A549 (cell line): ENCODE measurements around the gene PYROXD2. TPM values are rescaled to one million over a fixed set of nuclear protein-coding genes. Genes with fewer than 3 reads are reported as not detected.
A peak's percentile ranks its signal among the peaks of the same experiment; 100 is the strongest.

ENCODE experiments used
- ATAC-seq, 2 experiments: fragments of 200-7000 bp in 1 of 2; fragments of >200 bp in 1 of 2; cut with Nextera tagmentation in 1 of 2; cut with Tn5 transposase in 1 of 2; 3 replicates each; pipeline versions ENCODE4 v1.8.0 to v1.9.1; 2018 to 2020; ENCODE audit warnings: mild to moderate bottlenecking in 1 of 2, moderate library complexity in 1 of 2
- CTCF ChIA-PET: fragments of 300-600 bp; sonication (Branson Sonifier 250); formaldehyde crosslinking; extraction: SDS; loops from one replicate; lab custom pipeline; 2021; ENCODE audit warnings: antibody characterized with exemption, inconsistent platforms; lab: Yijun Ruan, JAX
- POLR2A ChIA-PET: fragments of 350-600 bp; formaldehyde crosslinking; extraction: SDS; loops from one replicate; lab custom pipeline; 2021; ENCODE audit warnings: antibody characterized with exemption, inconsistent platforms; lab: Yijun Ruan, JAX
- DNase-seq, 2 experiments: peaks; one replicate each; pipeline versions ENCODE4 v3.0.0 to v3.0.0-alpha.2; 2011 to 2016; ENCODE audit warnings: low read depth in 1 of 2, low spot score in 1 of 2
- FAIRE-seq: peaks from 2 replicates; lab custom pipeline; 2011; peaks lifted over from hg19 to GRCh38; lab: Jason Lieb, UNC
- H3K27ac ChIP-seq, 2 experiments: fragments of >200 bp; sonication (Bioruptor Twin); formaldehyde crosslinking; 3 replicates each; pipeline ENCODE4 v1.5.1; 2016 to 2017
- H3K4me1 ChIP-seq: fragments of >200 bp; sonication (Bioruptor Twin); formaldehyde crosslinking; 3 replicates; pipeline ENCODE4 v1.6.1; 2016
- H3K4me2 ChIP-seq: fragments of >200 bp; sonication (Bioruptor Twin); formaldehyde crosslinking; 3 replicates; pipeline ENCODE4 v1.6.1; 2016
- H3K4me3 ChIP-seq: fragments of >200 bp; sonication (Bioruptor Twin); formaldehyde crosslinking; 3 replicates; pipeline ENCODE4 v1.5.1; 2016
- H3K9me3 ChIP-seq: fragments of >200 bp; sonication (Bioruptor Twin); formaldehyde crosslinking; 3 replicates; pipeline ENCODE4 v1.6.1; 2016
- BHLHE40 ChIP-seq: IDR thresholded peaks from 2 replicates; pipeline ENCODE4 v1.6.1; 2012; ENCODE audit warnings: low read depth, low read length, inconsistent platforms
- CBX2 ChIP-seq: fragments of 200-600 bp; sonication (generic); IDR thresholded peaks from 2 replicates; pipeline ENCODE4 v1.6.1; 2016; ENCODE audit warnings: low read depth, mild to moderate bottlenecking, borderline replicate concordance
- CBX8 ChIP-seq: fragments of 200-600 bp; sonication (generic); IDR thresholded peaks from 2 replicates; pipeline ENCODE4 v1.6.1; 2016
- CHD4 ChIP-seq: fragments of 200-600 bp; sonication (generic); IDR thresholded peaks from 2 replicates; pipeline ENCODE4 v1.6.1; 2016; ENCODE audit warnings: antibody characterized with exemption, mild to moderate bottlenecking, borderline replicate concordance
- EHF ChIP-seq: fragments of 250-450 bp; sonication (Bioruptor Pico); IDR thresholded peaks from 2 replicates; pipeline ENCODE4 v1.5.0; 2020; ENCODE audit warnings: mild to moderate bottlenecking
- FOSB ChIP-seq: fragments of 250-450 bp; sonication (Bioruptor Pico); IDR thresholded peaks from 2 replicates; pipeline ENCODE4 v1.5.0; 2020; ENCODE audit warnings: mild to moderate bottlenecking, moderate library complexity
- FOSL2 ChIP-seq, 2 experiments: fragments of 450-650 bp in 1 of 2; fragments of >200 bp in 1 of 2; sonication (Bioruptor Twin) in 1 of 2; formaldehyde crosslinking; IDR thresholded peaks; 2 replicates each; pipeline versions ENCODE4 v1.5.0 to v1.6.1; 2016 to 2020; ENCODE audit warnings: mild to moderate bottlenecking in 1 of 2, moderate library complexity in 1 of 2
- HEYL ChIP-seq: fragments of 250-450 bp; sonication (Bioruptor Pico); IDR thresholded peaks from 2 replicates; pipeline ENCODE4 v1.8.0; 2021; ENCODE audit warnings: mild to moderate bottlenecking, moderate library complexity
- HOXA7 ChIP-seq: fragments of 250-450 bp; sonication (Bioruptor Pico); IDR thresholded peaks from 2 replicates; pipeline ENCODE4 v1.5.0; 2020; ENCODE audit warnings: mild to moderate bottlenecking, moderate library complexity
- HOXB13 ChIP-seq: fragments of 250-450 bp; sonication (Bioruptor Pico); IDR thresholded peaks from 2 replicates; pipeline ENCODE4 v1.5.0; 2020; ENCODE audit warnings: low read depth, mild to moderate bottlenecking, moderate library complexity
- HOXB5 ChIP-seq: fragments of 250-450 bp; sonication (Bioruptor Pico); IDR thresholded peaks from 2 replicates; pipeline ENCODE4 v1.5.0; 2020; ENCODE audit warnings: mild to moderate bottlenecking, moderate library complexity
- JUN ChIP-seq, 2 experiments: fragments of >200 bp; sonication (Bioruptor Twin); formaldehyde crosslinking; IDR thresholded peaks; 2 replicates in 1 of 2; 3 replicates in 1 of 2; pipeline ENCODE4 v1.6.1; 2016 to 2017
- JUNB ChIP-seq: fragments of >200 bp; sonication (Bioruptor Twin); formaldehyde crosslinking; IDR thresholded peaks from 2 replicates; pipeline ENCODE4 v1.6.1; 2016
- KDM1A ChIP-seq: fragments of 200-600 bp; sonication (generic); IDR thresholded peaks from 2 replicates; pipeline ENCODE4 v1.6.1; 2016; ENCODE audit warnings: low read depth, mild to moderate bottlenecking
- NPAS2 ChIP-seq: fragments of 250-450 bp; sonication (Bioruptor Pico); IDR thresholded peaks from 2 replicates; pipeline ENCODE4 v1.8.0; 2022; ENCODE audit warnings: mild to moderate bottlenecking, moderate library complexity, borderline replicate concordance
- NR3C1 ChIP-seq: fragments of >200 bp; sonication (Bioruptor Twin); formaldehyde crosslinking; IDR thresholded peaks from 3 replicates; pipeline ENCODE4 v1.6.1; 2017
- PHF8 ChIP-seq: fragments of 200-600 bp; sonication (generic); IDR thresholded peaks from 2 replicates; pipeline ENCODE4 v1.6.1; 2016; ENCODE audit warnings: low read depth, mild to moderate bottlenecking, antibody characterized with exemption, moderate library complexity, borderline replicate concordance
- POLR2A ChIP-seq: IDR thresholded peaks from 2 replicates; pipeline ENCODE4 v1.6.1; 2012; ENCODE audit warnings: mild to moderate bottlenecking, low read length
- SMC3 ChIP-seq: fragments of >200 bp; sonication (Bioruptor Twin); formaldehyde crosslinking; IDR thresholded peaks from 3 replicates; pipeline ENCODE4 v1.6.1; 2018; ENCODE audit warnings: inconsistent platforms
- SREBF2 ChIP-seq: fragments of 450-650 bp; IDR thresholded peaks from 2 replicates; pipeline ENCODE4 v1.6.1; 2014; ENCODE audit warnings: mild to moderate bottlenecking, moderate library complexity
- TFCP2L1 ChIP-seq: fragments of 250-450 bp; sonication (Bioruptor Pico); IDR thresholded peaks from 2 replicates; pipeline ENCODE4 v1.5.0; 2021; ENCODE audit warnings: mild to moderate bottlenecking
- ZFP36 ChIP-seq: fragments of 450-650 bp; IDR thresholded peaks from 2 replicates; pipeline ENCODE4 v1.6.1; 2014; ENCODE audit warnings: borderline replicate concordance; ENCODE audit not compliant: partially characterized antibody
- WGBS: methylation state at CpG from one replicate; pipeline ENCODE4 v1.1.6; 2017; ENCODE audit errors: missing lambda C conversion rate; 5-methylcytosine and 5-hydroxymethylcytosine counted together
- polyA plus RNA-seq, 4 experiments: library from polyadenylated mRNA; depleted of rRNA in 3 of 4; stranded (reverse); fragments of >200 nt; fragmentation: RNase III in 1 of 4; extraction: RNeasy Plus Mini Kit Qiagen cat#74134 plus additional on column Dnase treatment in 1 of 4; gene quantifications; 2 replicates in 3 of 4; 3 replicates in 1 of 4; pipeline ENCODE4 v1.2.3, GENCODE V29; 2011 to 2017
- TF ChIP-seq, protein P1 (sequence below): fragments of >200 bp; sonication (Bioruptor Twin); formaldehyde crosslinking; IDR thresholded peaks from 3 replicates; pipeline ENCODE4 v1.5.1; 2016
- TF ChIP-seq, protein P2 (sequence below): fragments of >200 bp; sonication (Bioruptor Twin); formaldehyde crosslinking; IDR thresholded peaks from 3 replicates; pipeline ENCODE4 v1.6.1; 2016
- TF ChIP-seq, protein P3 (sequence below): IDR thresholded peaks from 2 replicates; pipeline ENCODE4 v1.6.1; 2012
- TF ChIP-seq, protein P4 (sequence below): fragments of 450-650 bp; IDR thresholded peaks from 2 replicates; pipeline ENCODE4 v1.6.1; 2014; ENCODE audit warnings: antibody characterized with exemption

The PYROXD2 gene
- polyA plus RNA-seq, 2 of the 4 experiments (the other 2 are of a cell fraction) = 4.6 to 6.3 TPM

DNA sequence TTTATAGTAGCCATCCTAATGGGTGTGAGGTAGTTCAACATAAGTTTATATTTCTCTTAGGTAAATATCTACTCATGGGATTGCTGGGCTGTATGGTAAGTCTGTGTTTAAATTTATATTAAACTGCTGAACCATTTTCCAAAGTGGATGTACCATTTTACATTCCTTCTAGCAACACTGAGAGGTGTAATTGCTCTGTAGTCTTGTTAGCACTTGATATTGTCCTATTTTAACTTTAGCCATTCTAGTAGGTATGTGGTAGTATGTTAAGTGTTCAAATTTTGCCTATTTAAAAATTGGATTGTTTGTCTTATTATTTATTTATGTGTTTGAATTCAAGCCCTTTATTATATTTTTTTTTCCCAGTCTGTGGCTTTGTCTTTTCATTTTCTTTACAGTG is 34.3 kb upstream of the PYROXD2 start:
- H3K9me3 ChIP-seq = peaks cover 9% of the 10 kb centered on the region; the same call in 2 of the 3 replicates
- ATAC-seq (no peak), DNase-seq (no peak), FAIRE-seq (no peak)
- H3K4me2 ChIP-seq = no peak overlapping the region
- H3K27ac ChIP-seq = no peak overlapping the region
- no peak overlapping the region for H3K4me3 ChIP-seq
- TF ChIP-seq ZFP36 = peak; percentile 35
- TF ChIP-seq SREBF2 = no peak
- ChIA-PET POLR2A (no interaction called here), CTCF (no interaction called here)
- peaks cover 3% of the 10 kb centered on the region; the same call in 1 of the 3 replicates for H3K4me1 ChIP-seq

DNA sequence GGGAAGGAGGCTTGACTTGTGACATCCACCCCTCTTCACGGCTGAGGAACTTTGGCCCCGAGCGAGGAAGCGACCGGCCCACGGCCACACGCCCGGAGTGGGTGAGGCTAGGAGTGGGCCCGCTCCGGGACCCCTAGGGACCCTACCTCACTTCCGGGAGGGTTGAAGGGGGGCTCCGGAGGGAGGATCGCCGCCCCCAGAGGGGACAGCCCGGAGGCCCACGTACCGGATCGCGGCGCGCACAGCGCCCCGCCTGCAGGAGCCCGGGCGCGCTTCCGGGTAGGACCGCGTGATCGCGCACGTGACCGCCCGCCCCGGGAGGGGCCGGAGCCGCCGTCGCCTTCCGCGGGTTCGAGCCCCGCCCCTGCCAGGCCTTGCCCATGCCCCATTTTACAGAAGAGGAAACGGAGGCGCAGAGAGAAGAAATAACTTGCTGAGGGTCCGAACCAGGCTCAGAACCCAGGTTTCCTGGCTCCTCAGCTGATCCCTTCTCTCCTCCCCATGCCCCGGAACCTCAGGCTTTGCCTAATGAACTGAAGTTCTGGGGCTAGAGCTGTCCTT is 31.8 kb upstream of the PYROXD2 start, which contains the start of gene HPS1:
Gene HPS1, minus strand, starts transcription at position 275 of the 561 bp plus-strand sequence. CDS start 3,695 bp downstream, outside the sequence.
- CTCF ChIA-PET = interaction anchor here (0.5 to 1.9 kb wide), 2 partner anchors 21 to 803 kb away, joined by 3 to 5 read pairs; no protein-coding TSS in a partner anchor
- TF ChIP-seq PHF8 = peak; percentile 95
- no peak for TF ChIP-seq HOXA7
- TF ChIP-seq NPAS2 (CRISPR knock-in tag) = peak; percentile 94
- TF ChIP-seq, protein P1, sequence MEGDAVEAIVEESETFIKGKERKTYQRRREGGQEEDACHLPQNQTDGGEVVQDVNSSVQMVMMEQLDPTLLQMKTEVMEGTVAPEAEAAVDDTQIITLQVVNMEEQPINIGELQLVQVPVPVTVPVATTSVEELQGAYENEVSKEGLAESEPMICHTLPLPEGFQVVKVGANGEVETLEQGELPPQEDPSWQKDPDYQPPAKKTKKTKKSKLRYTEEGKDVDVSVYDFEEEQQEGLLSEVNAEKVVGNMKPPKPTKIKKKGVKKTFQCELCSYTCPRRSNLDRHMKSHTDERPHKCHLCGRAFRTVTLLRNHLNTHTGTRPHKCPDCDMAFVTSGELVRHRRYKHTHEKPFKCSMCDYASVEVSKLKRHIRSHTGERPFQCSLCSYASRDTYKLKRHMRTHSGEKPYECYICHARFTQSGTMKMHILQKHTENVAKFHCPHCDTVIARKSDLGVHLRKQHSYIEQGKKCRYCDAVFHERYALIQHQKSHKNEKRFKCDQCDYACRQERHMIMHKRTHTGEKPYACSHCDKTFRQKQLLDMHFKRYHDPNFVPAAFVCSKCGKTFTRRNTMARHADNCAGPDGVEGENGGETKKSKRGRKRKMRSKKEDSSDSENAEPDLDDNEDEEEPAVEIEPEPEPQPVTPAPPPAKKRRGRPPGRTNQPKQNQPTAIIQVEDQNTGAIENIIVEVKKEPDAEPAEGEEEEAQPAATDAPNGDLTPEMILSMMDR = peak; percentile 17; the same call in 1 of the 3 replicates
- peak; percentile 73 for TF ChIP-seq BHLHE40
- TF ChIP-seq, protein P2, sequence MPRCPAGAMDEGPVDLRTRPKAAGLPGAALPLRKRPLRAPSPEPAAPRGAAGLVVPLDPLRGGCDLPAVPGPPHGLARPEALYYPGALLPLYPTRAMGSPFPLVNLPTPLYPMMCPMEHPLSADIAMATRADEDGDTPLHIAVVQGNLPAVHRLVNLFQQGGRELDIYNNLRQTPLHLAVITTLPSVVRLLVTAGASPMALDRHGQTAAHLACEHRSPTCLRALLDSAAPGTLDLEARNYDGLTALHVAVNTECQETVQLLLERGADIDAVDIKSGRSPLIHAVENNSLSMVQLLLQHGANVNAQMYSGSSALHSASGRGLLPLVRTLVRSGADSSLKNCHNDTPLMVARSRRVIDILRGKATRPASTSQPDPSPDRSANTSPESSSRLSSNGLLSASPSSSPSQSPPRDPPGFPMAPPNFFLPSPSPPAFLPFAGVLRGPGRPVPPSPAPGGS = peak; percentile 63; the same call in 2 of the 3 replicates
- TF ChIP-seq CBX2 = no peak
- TF ChIP-seq EHF (CRISPR knock-in tag) = peak; percentile 36; the same call in 1 of the 2 replicates
- peak; percentile 95; the same call in 1 of the 2 replicates for TF ChIP-seq CHD4
- TF ChIP-seq, protein P3, sequence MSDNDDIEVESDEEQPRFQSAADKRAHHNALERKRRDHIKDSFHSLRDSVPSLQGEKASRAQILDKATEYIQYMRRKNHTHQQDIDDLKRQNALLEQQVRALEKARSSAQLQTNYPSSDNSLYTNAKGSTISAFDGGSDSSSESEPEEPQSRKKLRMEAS = peak; percentile 86
- TF ChIP-seq ZFP36 = no peak
- TF ChIP-seq JUN (IDR thresholded peaks at IDR 0.05) = peak in 1 of 2 experiments; percentile 68; a peak in 2 of 5 replicates
- no peak for TF ChIP-seq FOSB (CRISPR knock-in tag)
- no peak for TF ChIP-seq HOXB13 (CRISPR knock-in tag)
- TF ChIP-seq CBX8 = no peak
- peak; percentile 82 for TF ChIP-seq POLR2A
- TF ChIP-seq HEYL (CRISPR knock-in tag) = no peak
- TF ChIP-seq, protein P4, sequence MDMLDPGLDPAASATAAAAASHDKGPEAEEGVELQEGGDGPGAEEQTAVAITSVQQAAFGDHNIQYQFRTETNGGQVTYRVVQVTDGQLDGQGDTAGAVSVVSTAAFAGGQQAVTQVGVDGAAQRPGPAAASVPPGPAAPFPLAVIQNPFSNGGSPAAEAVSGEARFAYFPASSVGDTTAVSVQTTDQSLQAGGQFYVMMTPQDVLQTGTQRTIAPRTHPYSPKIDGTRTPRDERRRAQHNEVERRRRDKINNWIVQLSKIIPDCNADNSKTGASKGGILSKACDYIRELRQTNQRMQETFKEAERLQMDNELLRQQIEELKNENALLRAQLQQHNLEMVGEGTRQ = peak; percentile 94
- no peak for TF ChIP-seq JUNB
- no peak for TF ChIP-seq TFCP2L1 (CRISPR knock-in tag)
- peak; percentile 92 for TF ChIP-seq KDM1A
- TF ChIP-seq SMC3 = no peak
- TF ChIP-seq NR3C1 = no peak
- TF ChIP-seq FOSL2 (IDR thresholded peaks at IDR 0.05) = no peak
- peak; percentile 15; the same call in 1 of the 2 replicates for TF ChIP-seq FOSL2 (CRISPR knock-in tag; IDR thresholded peaks at IDR 0.05)
- 0 out of 2 replicates have a peak, but pooled peaks have one; percentile 49 for TF ChIP-seq HOXB5 (CRISPR knock-in tag)
- WGBS = 16% methylated on average over 5 of the region's 47 CpGs

More for the DNA sequence above, 31.8 kb upstream of the PYROXD2 start, which contains the start of gene HPS1:
- H3K4me2 ChIP-seq = peak within 1 kb of the TSS; percentile 79
- DNase-seq (peak; percentile 73 to 80), FAIRE-seq (no peak), ATAC-seq (peak; percentile 75 to 97)
- peak within 1 kb of the TSS; percentile 87 to 93 for H3K27ac ChIP-seq
- peaks cover 9% of the 10 kb centered on the region; the same call in 2 of the 3 replicates for H3K9me3 ChIP-seq
- POLR2A ChIA-PET = interaction anchor here (1.0 kb wide), 1 partner anchor 14 kb away, joined by 3 read pairs; no protein-coding TSS in a partner anchor
- H3K4me3 ChIP-seq = peak within 1 kb of the TSS; percentile 72
- peaks cover 3% of the 10 kb centered on the region; the same call in 1 of the 3 replicates for H3K4me1 ChIP-seq
